HG03442 (cell line): ENCODE data around the gene RPRD1A.
"Not testable (repeated sequence)": the region's sequence is repeated elsewhere in the genome, so short reads cannot be mapped to it uniquely, and the experiment has no call there.

Experiments used
- ATAC-seq: cut with Tn5 transposase; IDR thresholded peaks from one replicate; pipeline ENCODE4 v1.9.1; 2021; ENCODE audit warnings: mild to moderate bottlenecking, moderate library complexity; ENCODE audit not compliant: unreplicated experiment

Gene RPRD1A

GRCh38 chr18:35972197-35973000 is 95.0 kb downstream of the RPRD1A start, which contains the start of gene RMP24:
Gene RMP24 (plus strand): TSS chr18:35972679.
- ATAC-seq: peak; percentile 91

GRCh38 chr18:35971661-35972196 is 95.6 kb downstream of the RPRD1A start:
- peak; percentile 2 for ATAC-seq

- no peak for ATAC-seq
Measured at GRCh38 chr18:35969676-35970075, 97.7 kb downstream of the RPRD1A start.

GRCh38 chr18:35968278-35968880 is 99.0 kb downstream of the RPRD1A start:
- no peak for ATAC-seq

GRCh38 chr18:35967866-35968265 is 99.5 kb downstream of the RPRD1A start:
- not testable (repeated sequence) for ATAC-seq

- no peak for ATAC-seq
Measured at GRCh38 chr18:35964319-35964718, 103.0 kb downstream of the RPRD1A start.

GRCh38 chr18:35962320-35962719 is 105.0 kb downstream of the RPRD1A start:
- ATAC-seq: no peak

- ATAC-seq: no peak
Measured at GRCh38 chr18:35956226-35956625, 111.1 kb downstream of the RPRD1A start.

GRCh38 chr18:35953688-35954087 is 113.7 kb downstream of the RPRD1A start:
- peak; percentile 39 for ATAC-seq

GRCh38 chr18:35950628-35950982 is 116.8 kb downstream of the RPRD1A start:
- no peak for ATAC-seq

- no peak for ATAC-seq
Measured at GRCh38 chr18:35949903-35950627, 117.3 kb downstream of the RPRD1A start.

- ATAC-seq: no peak
Measured at GRCh38 chr18:35949090-35949489, 118.3 kb downstream of the RPRD1A start.

- ATAC-seq: no peak
Measured at GRCh38 chr18:35948080-35948479, 119.3 kb downstream of the RPRD1A start.

- no peak for ATAC-seq
Measured at GRCh38 chr18:35942661-35943060, 124.7 kb downstream of the RPRD1A start.

GRCh38 chr18:35942133-35942532 is 125.2 kb downstream of the RPRD1A start:
- ATAC-seq: no peak

- no peak for ATAC-seq
Measured at GRCh38 chr18:35941299-35941698, 126.1 kb downstream of the RPRD1A start.
